Left lung (tissue), 10 donors: ENCODE measurements around the gene PKNOX2. TPM values are rescaled to one million over a fixed set of nuclear protein-coding genes. Genes with fewer than 3 reads are reported as not detected.

Experiments
- ATAC-seq: fragments of 200-7000 bp; cut with Tn5 transposase; one replicate; pipeline ENCODE4 v1.9.1; 2020; ENCODE audit warnings: moderate library complexity
- DNase-seq, 4 donors: peaks; one replicate each; pipeline ENCODE4 v3.0.0-alpha.2; 2013 to 2020
- H3K27ac ChIP-seq, 2 donors: fragments of 200-600 bp; sonication (generic) in 1 of 2; one replicate each; pipeline versions ENCODE4 v1.5.0 to v1.8.0; 2020 to 2021
- H3K27me3 ChIP-seq, 2 donors: fragments of 200-600 bp; sonication (generic) in 1 of 2; one replicate each; pipeline versions ENCODE4 v1.5.0 to v1.8.0; 2020 to 2021
- H3K36me3 ChIP-seq, 2 donors: fragments of 200-600 bp; sonication (generic) in 1 of 2; one replicate each; pipeline versions ENCODE4 v1.5.0 to v1.8.0; 2020 to 2021
- H3K4me1 ChIP-seq, 2 donors: fragments of 200-600 bp; one replicate each; pipeline ENCODE4 v1.8.0; 2021
- H3K4me3 ChIP-seq, 2 donors: fragments of 200-600 bp; sonication (generic) in 1 of 2; one replicate each; pipeline versions ENCODE4 v1.5.0 to v1.8.0; 2020 to 2021; ENCODE audit warnings: mild to moderate bottlenecking in 1 of 2
- H3K9me3 ChIP-seq, 2 donors: fragments of 200-600 bp; sonication (generic) in 1 of 2; one replicate each; pipeline versions ENCODE4 v1.5.0 to v1.8.0; 2020 to 2021
- intact Hi-C, 2 donors: fragments of 100-400 bp; cut with DNase I; formaldehyde crosslinking; loops; one replicate each; pipeline versions ENCODE4 v1.11.2 to v1.14.2; 2022
- polyA plus RNA-seq, 6 donors: library from polyadenylated mRNA; unstranded; fragments of 120-200 nt; gene quantifications; one replicate each; pipeline ENCODE4 v1.2.1, GENCODE V29; 2013; ENCODE audit not compliant: insufficient read length in 6 of 6
- total RNA-seq, 2 donors: library from RNA; stranded (reverse); fragmentation: NEBNext Ultra II Directional; extraction: Animal tissue kit (Norgen Biotek cat#: 25700); gene quantifications; one replicate each; pipeline ENCODE4 v1.2.1, GENCODE V29; 2021
- TF ChIP-seq, protein P1 (sequence below), 2 donors: fragments of 200-600 bp; sonication (generic) in 1 of 2; IDR thresholded peaks; one replicate each; pipeline versions ENCODE4 v1.5.0 to v1.8.0; 2021; ENCODE audit warnings: antibody characterized with exemption in 2 of 2
- donor health status: DM: no; HTN: yes; CAD: no.
- donor health status: DM: no; HTN: no; CAD: no.

The PKNOX2 gene
- total and polyA plus RNA-seq, 8 donors = 6.7 to 18.9 (median 16.7) TPM

DNA sequence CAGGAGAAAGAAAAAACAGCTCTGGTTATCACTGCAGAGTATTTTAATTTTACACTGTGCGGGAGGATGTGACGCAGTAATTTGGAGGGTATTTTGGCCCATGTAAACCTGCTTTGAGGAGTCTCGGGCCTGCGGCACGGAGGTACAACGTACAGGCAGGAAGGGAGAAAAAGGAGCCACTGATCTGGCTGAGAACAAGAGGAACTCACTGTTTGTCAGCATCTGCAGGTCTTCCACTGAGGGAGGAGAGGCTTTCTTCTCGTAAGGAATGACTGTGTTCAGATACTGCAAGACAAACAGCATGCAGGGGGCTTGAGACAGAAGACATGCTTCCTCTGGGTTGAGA, 287.5 kb downstream of the PKNOX2 start:
- intact Hi-C loops = no loop called here

DNA sequence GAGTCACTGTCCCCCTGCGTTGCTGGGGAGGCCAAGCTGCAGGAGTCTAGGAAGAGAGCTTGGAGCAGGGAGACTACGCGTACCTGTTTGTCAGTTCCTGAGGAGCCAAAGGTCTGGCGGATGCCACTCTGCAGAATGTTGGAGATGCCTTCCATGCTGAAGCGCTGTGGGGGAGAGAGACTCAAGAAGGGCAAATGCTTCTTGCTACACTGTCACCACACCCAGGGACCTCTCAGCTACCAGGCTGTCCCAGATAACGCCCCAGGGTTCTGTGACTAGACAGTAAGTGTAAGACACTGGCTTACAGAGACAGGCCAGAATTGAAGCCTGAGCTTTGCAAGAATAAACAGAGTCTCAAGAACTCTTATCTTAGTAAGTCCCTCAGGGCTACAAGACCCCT, 289.5 kb downstream of the PKNOX2 start:
- TF ChIP-seq, protein P1, sequence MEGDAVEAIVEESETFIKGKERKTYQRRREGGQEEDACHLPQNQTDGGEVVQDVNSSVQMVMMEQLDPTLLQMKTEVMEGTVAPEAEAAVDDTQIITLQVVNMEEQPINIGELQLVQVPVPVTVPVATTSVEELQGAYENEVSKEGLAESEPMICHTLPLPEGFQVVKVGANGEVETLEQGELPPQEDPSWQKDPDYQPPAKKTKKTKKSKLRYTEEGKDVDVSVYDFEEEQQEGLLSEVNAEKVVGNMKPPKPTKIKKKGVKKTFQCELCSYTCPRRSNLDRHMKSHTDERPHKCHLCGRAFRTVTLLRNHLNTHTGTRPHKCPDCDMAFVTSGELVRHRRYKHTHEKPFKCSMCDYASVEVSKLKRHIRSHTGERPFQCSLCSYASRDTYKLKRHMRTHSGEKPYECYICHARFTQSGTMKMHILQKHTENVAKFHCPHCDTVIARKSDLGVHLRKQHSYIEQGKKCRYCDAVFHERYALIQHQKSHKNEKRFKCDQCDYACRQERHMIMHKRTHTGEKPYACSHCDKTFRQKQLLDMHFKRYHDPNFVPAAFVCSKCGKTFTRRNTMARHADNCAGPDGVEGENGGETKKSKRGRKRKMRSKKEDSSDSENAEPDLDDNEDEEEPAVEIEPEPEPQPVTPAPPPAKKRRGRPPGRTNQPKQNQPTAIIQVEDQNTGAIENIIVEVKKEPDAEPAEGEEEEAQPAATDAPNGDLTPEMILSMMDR (IDR thresholded peaks at IDR 0.05) = no peak
- Histone ChIP-seq H3K36me3 (no peaks in the 10 kb centered on the region), H3K9me3 (no peaks in the 10 kb centered on the region), H3K27ac (no peak overlapping the region), H3K4me1 (peaks cover 0 to 15% of the 10 kb centered on the region in 2 donors), H3K27me3 (no peaks in the 10 kb centered on the region), H3K4me3 (no peak overlapping the region)
- intact Hi-C loops = no loop called here
- ATAC-seq (no peak), DNase-seq (no peak)

More for the DNA sequence above, 287.5 kb downstream of the PKNOX2 start:
- no peak for ATAC-seq
- no peak for DNase-seq
- no peak overlapping the region for H3K4me3 ChIP-seq
- peak overlapping the region; percentile 31 to 42 for H3K27ac ChIP-seq
- peaks cover 0 to 15% of the 10 kb centered on the region in 2 donors for H3K4me1 ChIP-seq
- H3K36me3 ChIP-seq = no peaks in the 10 kb centered on the region
- TF ChIP-seq, protein P1 (IDR thresholded peaks at IDR 0.05) = no peak
- H3K27me3 ChIP-seq = no peaks in the 10 kb centered on the region
- no peaks in the 10 kb centered on the region for H3K9me3 ChIP-seq

DNA sequence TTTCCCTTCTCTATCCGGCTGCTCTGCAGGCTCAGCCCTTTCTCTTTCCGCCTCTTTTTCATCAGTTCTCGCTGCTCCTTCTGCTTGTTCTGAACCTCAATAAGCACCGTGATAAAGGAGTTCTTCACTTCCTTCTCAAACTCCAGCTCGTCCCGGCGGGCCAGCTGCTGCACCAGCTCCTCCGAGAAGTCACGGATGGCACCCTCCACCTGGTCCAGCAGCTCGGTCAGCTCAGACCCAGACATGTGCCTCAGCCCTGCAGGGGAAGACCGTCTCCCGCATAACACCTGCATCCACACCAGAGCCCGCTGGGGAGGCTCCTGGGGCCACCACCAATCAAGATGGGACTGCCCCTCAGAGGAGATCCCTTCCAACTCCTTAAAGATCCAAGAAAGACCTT, 291.3 kb downstream of the PKNOX2 start:
- H3K4me3 ChIP-seq = no peak overlapping the region
- H3K4me1 ChIP-seq = peaks cover 0 to 15% of the 10 kb centered on the region in 2 donors
- no peak for ATAC-seq
- H3K9me3 ChIP-seq = no peaks in the 10 kb centered on the region
- no peaks in the 10 kb centered on the region for H3K27me3 ChIP-seq
- TF ChIP-seq, protein P1 (IDR thresholded peaks at IDR 0.05) = no peak
- no peaks in the 10 kb centered on the region for H3K36me3 ChIP-seq
- no peak for DNase-seq
- intact Hi-C loops = no loop called here
- no peak overlapping the region for H3K27ac ChIP-seq

DNA sequence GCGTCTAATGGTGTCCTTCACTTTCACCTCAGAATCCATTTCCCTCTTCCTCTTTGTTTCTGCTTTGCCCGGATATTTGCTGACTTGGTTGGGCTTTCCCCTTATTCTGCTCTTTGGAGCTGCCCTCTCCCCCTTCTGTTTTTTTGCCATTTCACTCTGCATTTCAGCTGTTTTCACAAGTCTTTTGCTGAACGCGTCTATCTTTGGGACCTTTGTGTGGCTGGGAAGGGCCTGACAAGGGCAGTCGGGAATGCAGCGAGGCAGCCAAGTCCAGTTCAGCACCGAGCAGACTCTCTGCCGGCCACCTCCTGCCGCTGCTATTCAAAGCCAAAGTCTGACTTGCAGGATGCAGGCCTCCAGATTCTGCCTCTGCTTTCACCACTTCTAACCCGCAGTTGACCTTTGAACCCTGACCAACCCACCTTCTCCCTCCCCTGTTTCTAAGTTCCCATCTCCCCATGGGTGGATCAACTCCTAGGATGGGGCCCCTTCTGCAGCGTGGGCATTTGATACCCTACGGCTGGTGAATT, 293.3 kb downstream of the PKNOX2 start:
- Histone ChIP-seq H3K4me3 (no peak overlapping the region), H3K4me1 (no peaks in the 10 kb centered on the region), H3K27me3 (no peaks in the 10 kb centered on the region), H3K36me3 (no peaks in the 10 kb centered on the region), H3K9me3 (no peaks in the 10 kb centered on the region), H3K27ac (peak overlapping the region in 1 of 2 donors; percentile 51)
- ATAC-seq (peak; percentile 75), DNase-seq (peak in 3 of 4 donors; percentile 15 to 49 (median 39))
- intact Hi-C loops = no loop called here
- TF ChIP-seq, protein P1 (IDR thresholded peaks at IDR 0.05) = no peak

DNA sequence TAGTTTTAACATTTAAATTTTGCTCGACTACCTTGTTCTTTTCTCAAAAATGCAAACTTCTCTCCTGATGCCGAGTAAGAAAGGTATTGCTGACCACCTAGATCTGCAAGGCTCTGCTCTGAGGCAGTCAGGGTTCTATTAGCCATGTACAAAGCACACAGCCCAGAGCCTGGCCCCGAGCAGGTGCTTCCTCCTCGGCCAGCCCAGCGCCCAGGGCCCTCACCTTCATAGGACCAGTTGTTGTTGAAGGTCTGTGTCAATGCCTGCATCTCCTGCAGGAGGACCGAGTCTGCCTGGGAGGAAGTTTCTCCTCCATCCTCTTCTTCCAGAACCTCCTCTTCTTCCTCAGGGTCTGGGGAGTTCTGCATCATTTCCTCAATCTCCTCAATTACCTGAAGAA, 295.7 kb downstream of the PKNOX2 start:
- no peak overlapping the region for H3K4me3 ChIP-seq
- TF ChIP-seq, protein P1 (IDR thresholded peaks at IDR 0.05) = no peak
- H3K9me3 ChIP-seq = no peaks in the 10 kb centered on the region
- DNase-seq = no peak
- no peaks in the 10 kb centered on the region for H3K4me1 ChIP-seq
- peaks cover 0 to 8% of the 10 kb centered on the region in 2 donors for H3K27me3 ChIP-seq
- no peak overlapping the region for H3K27ac ChIP-seq
- intact Hi-C loops = no loop called here
- no peak for ATAC-seq
- no peaks in the 10 kb centered on the region for H3K36me3 ChIP-seq
